ENCODE results near the gene DNAJC17. TPM values are rescaled to one million over a fixed set of nuclear protein-coding genes. Genes with fewer than 3 reads are reported as not detected.

Gene DNAJC17
- total RNA-seq, 2 experiments from 2014 or later, result 35.8 to 35.9 TPM

DNA sequence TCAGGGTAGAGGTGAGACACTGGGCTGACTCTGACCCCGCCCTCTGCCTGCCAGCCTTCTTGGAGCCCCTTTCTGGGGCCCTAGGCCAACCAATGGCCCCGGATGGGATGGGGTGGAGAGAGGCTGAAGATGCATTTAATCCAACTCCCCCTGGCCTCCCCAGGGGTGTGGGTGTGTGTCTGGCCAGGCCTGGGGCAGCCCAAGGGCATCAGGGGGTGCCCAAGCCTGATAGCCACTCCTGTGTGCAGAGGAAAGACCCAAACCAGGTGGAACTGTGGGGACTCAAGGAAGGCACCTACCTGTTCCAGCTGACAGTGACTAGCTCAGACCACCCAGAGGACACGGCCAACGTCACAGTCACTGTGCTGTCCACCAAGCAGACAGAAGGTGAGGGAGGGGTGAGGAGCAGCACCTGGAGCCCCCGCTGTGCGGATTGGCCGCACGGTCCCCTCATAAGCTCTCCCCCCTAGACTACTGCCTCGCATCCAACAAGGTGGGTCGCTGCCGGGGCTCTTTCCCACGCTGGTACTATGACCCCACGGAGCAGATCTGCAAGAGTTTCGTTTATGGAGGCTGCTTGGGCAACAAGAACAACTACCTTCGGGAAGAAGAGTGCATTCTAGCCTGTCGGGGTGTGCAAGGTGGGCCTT, 46.1 kb upstream of the DNAJC17 start:
- H3K27me3 Mint-ChIP-seq, result no peaks in the 10 kb centered on the region
- no peaks in the 10 kb centered on the region for H3K9me3 Mint-ChIP-seq
- no peaks in the 10 kb centered on the region for H3K36me3 Mint-ChIP-seq (ENCODE audit: low read depth)
- ATAC-seq (no peak), DNase-seq (no peak)
- H3K4me3 Mint-ChIP-seq, result no peak overlapping the region
- ChIA-PET CTCF (no interaction called here), POLR2A (interaction anchor here (2.3 kb wide), 1 partner anchor 9 kb away, joined by 8 read pairs; the partner anchor contains the start of gene SPINT1)
- peaks cover 5% of the 10 kb centered on the region for H3K4me1 Mint-ChIP-seq (ENCODE audit: low read depth)
- H3K27ac Mint-ChIP-seq, result no peak overlapping the region
- TF ChIP-seq, protein P1, sequence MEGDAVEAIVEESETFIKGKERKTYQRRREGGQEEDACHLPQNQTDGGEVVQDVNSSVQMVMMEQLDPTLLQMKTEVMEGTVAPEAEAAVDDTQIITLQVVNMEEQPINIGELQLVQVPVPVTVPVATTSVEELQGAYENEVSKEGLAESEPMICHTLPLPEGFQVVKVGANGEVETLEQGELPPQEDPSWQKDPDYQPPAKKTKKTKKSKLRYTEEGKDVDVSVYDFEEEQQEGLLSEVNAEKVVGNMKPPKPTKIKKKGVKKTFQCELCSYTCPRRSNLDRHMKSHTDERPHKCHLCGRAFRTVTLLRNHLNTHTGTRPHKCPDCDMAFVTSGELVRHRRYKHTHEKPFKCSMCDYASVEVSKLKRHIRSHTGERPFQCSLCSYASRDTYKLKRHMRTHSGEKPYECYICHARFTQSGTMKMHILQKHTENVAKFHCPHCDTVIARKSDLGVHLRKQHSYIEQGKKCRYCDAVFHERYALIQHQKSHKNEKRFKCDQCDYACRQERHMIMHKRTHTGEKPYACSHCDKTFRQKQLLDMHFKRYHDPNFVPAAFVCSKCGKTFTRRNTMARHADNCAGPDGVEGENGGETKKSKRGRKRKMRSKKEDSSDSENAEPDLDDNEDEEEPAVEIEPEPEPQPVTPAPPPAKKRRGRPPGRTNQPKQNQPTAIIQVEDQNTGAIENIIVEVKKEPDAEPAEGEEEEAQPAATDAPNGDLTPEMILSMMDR (IDR thresholded peaks at IDR 0.05), result no peak
- intact Hi-C loops (cut with micrococcal nuclease), result no loop called here

DNA sequence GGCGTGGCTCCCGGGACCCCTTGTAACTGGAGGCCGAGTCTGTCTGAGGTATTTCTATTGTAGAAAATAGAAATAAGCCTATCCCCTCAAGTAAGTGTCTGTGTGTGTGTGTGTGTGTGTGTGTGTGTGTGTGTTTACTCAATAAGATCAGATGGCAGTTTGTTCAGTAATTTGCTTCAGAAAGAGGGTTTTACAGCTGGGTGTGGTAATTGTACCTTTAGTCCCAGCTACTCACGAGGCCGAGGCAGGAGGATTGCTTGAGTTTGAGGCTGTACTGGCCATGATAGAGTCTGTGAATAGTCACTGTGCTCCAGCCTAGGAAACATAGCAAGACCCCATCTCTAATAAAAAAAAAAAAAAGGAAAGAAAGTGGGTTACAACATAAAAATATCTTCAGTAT, 45.3 kb upstream of the DNAJC17 start:
- ChIA-PET POLR2A (no interaction called here), CTCF (no interaction called here)
- no peak for DNase-seq
- Mint-ChIP-seq H3K9me3 (no peaks in the 10 kb centered on the region), H3K27me3 (no peaks in the 10 kb centered on the region), H3K36me3 (ENCODE audit: low read depth) (no peaks in the 10 kb centered on the region), H3K27ac (no peak overlapping the region), H3K4me1 (ENCODE audit: low read depth) (peaks cover 2% of the 10 kb centered on the region), H3K4me3 (no peak overlapping the region)
- intact Hi-C loops (cut with micrococcal nuclease), result no loop called here
- TF ChIP-seq, protein P1 (IDR thresholded peaks at IDR 0.05), result no peak
- no peak for ATAC-seq

DNA sequence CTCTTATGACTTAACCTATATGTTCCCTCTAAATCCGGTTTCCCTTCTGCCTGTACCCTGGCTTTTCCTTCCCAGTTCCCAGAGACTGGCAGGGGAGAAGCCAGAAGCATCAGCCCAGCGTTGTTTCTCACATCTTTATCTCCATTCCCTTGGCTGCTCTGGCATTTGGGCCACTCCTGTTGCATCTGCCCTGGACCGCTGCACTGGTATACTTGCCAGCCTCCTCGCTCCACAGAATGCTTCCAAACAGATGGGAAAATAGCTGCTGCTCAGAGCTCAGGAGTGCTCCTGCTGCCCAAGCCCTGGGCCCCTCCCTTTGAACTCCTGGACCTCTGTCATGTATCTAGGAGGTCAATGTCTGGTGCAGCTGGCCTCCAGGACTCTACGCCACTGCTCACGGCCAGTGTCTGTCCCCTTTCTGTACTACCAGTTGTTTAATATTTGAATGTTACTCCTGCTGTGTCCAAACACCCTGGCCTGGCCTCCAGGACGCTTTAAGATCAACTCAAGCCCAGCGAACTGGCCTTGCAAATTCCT, 43.4 kb upstream of the DNAJC17 start:
- no peak overlapping the region for H3K4me3 Mint-ChIP-seq
- peaks cover 3% of the 10 kb centered on the region for H3K27me3 Mint-ChIP-seq
- ChIA-PET CTCF (interaction anchor here (0.6 to 2.5 kb wide), 3 partner anchors 8 to 224 kb away, joined by 3 to 18 read pairs (median 6); partner anchors contain the start of gene VPS18), POLR2A (no interaction called here)
- H3K36me3 Mint-ChIP-seq (ENCODE audit: low read depth), result no peaks in the 10 kb centered on the region
- peaks cover 8% of the 10 kb centered on the region for H3K4me1 Mint-ChIP-seq (ENCODE audit: low read depth)
- intact Hi-C loops (cut with micrococcal nuclease), result no loop called here
- ATAC-seq (no peak), DNase-seq (no peak)
- no peak overlapping the region for H3K27ac Mint-ChIP-seq
- TF ChIP-seq, protein P1 (IDR thresholded peaks at IDR 0.05), result no peak
- no peaks in the 10 kb centered on the region for H3K9me3 Mint-ChIP-seq

DNA sequence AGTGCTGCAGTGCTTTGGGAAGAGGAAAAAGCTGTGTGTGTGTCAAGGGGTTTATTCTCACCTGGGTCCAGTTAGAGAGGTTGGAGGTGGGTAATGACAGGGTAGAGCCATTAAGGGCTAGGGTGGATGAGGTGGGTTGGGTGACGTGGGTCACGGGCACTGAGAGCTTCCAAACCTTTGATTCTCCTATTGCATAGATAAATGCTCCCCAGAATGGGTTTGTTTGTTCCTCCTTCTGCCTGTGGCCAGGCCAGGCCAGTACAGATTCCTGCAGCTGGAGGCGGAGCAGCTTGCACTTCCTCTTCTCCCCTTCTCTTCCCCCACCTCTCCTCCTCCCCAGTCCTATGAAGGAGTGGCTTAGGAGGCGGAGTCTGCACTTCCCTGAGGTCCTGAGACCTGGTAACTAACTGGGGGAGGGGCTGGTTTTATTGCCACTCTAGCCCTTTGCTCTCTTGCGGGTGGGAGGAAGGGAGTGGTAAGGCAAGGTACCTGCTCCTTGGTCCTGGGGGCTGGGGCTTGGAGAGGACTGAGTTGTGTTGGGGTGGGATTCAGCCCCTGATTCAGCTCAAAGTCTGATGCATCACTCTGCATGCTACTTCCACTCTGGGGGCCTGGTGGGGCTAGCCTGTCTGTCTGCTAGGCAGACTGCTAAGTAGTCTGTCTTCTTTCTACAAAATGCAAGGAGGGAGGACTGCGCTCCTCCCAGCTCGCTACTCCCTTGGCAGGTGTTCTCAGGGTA, 40.1 kb upstream of the DNAJC17 start:
- intact Hi-C loops (cut with micrococcal nuclease), result no loop called here
- Mint-ChIP-seq H3K36me3 (ENCODE audit: low read depth) (peaks cover 2% of the 10 kb centered on the region), H3K27me3 (peaks cover 16% of the 10 kb centered on the region), H3K27ac (no peak overlapping the region), H3K4me3 (no peak overlapping the region), H3K9me3 (no peaks in the 10 kb centered on the region), H3K4me1 (ENCODE audit: low read depth) (peaks cover 11% of the 10 kb centered on the region)
- CTCF ChIA-PET, result interaction anchor here (1.1 to 6.3 kb wide), 4 partner anchors 10 to 57 kb away, joined by 3 to 65 read pairs (median 7); partner anchors contain the start of gene VPS18
- no peak for DNase-seq
- TF ChIP-seq, protein P1 (IDR thresholded peaks at IDR 0.05), result no peak
- POLR2A ChIA-PET, result no interaction called here
- ATAC-seq, result no peak

DNA sequence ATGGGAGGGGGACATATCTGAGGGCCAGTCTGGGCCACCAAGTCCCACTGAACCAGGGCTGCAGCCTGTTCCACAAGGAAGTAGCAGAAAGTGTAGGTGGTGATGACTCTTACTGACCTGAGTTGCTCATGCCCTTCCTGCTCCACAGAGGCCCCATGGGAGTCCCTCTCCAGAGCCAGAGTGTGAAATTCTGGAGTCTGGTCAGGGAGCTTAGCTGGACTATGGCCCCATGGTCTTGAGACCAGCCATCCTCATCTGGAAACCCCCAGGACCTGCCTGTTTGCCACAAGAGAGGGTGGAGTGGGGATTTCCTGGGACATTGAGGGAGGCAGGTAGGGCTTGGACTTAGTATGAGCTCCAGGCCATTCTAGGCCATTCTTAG, 39.6 kb upstream of the DNAJC17 start:
- TF ChIP-seq, protein P1 (IDR thresholded peaks at IDR 0.05), result no peak
- Mint-ChIP-seq H3K9me3 (no peaks in the 10 kb centered on the region), H3K4me1 (ENCODE audit: low read depth) (peaks cover 11% of the 10 kb centered on the region), H3K27ac (no peak overlapping the region), H3K4me3 (no peak overlapping the region), H3K27me3 (peaks cover 16% of the 10 kb centered on the region), H3K36me3 (ENCODE audit: low read depth) (peaks cover 2% of the 10 kb centered on the region)
- no peak for ATAC-seq
- ChIA-PET POLR2A (no interaction called here), CTCF (interaction anchor here (1.1 to 6.3 kb wide), 4 partner anchors 11 to 57 kb away, joined by 3 to 65 read pairs (median 7); partner anchors contain the start of gene VPS18)
- no peak for DNase-seq
- intact Hi-C loops (cut with micrococcal nuclease), result no loop called here

All from activated CD8-positive, alpha-beta T cell treated with anti-CD3 and anti-CD28 coated beads for 36 hours (primary cell).